Measurements from ENCODE around the gene ERFE. TPM values are rescaled to one million over a fixed set of nuclear protein-coding genes. Genes with fewer than 3 reads are reported as not detected.

Gene ERFE
- total and polyA plus RNA-seq, 2 donors: 0.38 to 0.96 TPM

DNA sequence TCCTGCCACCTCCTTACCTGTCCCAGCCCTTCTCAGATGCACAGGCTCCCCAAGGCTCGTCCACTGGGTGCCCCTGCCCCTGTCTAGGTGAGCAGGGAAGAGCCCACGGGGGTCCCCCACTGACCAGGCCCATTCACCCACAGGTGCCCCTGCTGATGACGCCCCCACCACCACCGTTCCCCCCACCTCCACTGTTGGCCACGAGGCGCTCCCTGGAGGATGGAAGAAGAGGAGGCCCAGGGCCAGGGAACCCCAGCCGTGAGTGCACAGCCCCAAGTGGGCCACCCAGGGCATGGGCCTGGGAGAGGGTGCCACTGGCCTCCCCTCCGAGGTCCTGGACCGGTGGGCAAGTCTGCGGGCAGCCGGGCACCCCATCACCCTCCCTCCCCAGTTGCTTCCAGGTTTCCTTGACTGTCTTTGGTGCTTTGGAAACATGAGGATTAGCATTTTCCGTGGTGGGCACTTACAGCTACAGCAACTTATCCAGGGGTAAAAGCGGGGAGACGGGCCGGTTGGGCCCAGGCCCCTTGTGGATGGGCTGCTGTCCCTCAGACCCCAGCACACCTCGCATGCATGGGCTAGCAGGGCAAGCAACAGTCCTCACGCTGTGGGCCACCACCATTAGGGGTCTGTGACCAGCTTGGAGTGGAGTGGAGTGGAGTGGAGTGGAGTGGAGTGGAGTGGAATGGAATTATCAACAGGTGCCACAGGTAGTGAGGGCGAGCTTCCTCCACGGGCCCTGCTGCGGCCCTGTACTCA lies 33.5 kb upstream of the ERFE start:
- no peak for DNase-seq (ENCODE audit: low read depth in 6 of 9, low spot score in 9 of 9)
- H3K9me3 ChIP-seq (ENCODE audit: control insufficient read depth in 2 of 2, insufficient read depth in 1 of 2, low read length in 1 of 2): peaks cover 0 to 4% of the 10 kb centered on the region in 2 donors
- WGBS: 96% methylated on average over 20 of the region's 20 CpGs
- no peaks in the 10 kb centered on the region for H3K4me1 ChIP-seq (ENCODE audit: control insufficient read depth in 2 of 2, insufficient read depth in 2 of 2, low read length in 2 of 2)
- H3K4me3 ChIP-seq (ENCODE audit: low read length in 2 of 2): no peak overlapping the region
- no peak overlapping the region for H3K27ac ChIP-seq (ENCODE audit: low read depth in 1 of 2, low read length in 1 of 2)
- H3K27me3 ChIP-seq (ENCODE audit: control insufficient read depth in 2 of 2, insufficient read depth in 1 of 2, low read length in 1 of 2): peaks cover 0 to 13% of the 10 kb centered on the region in 2 donors
- H3K36me3 ChIP-seq (ENCODE audit: control insufficient read depth in 2 of 2, insufficient read depth in 2 of 2, low read length in 1 of 2): no peaks in the 10 kb centered on the region

DNA sequence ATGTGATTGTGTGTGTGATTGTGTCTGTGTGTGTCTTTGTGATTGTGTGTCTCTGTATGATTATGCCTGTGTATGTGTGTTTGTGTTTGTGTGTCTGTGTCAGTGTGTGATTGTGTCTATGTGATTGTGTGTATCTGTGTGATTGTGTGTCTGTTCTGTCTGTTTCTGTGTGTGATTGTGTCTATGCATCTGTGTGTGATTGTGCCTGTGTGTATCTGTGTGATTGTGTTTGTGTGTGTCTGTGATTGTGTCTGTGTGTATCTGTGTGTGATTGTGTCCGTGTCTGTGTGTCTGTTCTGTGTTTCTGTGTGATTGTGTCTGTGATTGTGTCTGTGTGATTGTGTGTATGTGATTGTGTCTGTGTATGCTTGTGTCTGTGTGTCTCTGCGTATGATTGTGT lies 32.4 kb upstream of the ERFE start:
- Histone ChIP-seq H3K36me3 (ENCODE audit: control insufficient read depth in 2 of 2, insufficient read depth in 2 of 2, low read length in 1 of 2) (no peaks in the 10 kb centered on the region), H3K27ac (ENCODE audit: low read depth in 1 of 2, low read length in 1 of 2) (no peak overlapping the region), H3K27me3 (ENCODE audit: control insufficient read depth in 2 of 2, insufficient read depth in 1 of 2, low read length in 1 of 2) (peaks cover 0 to 4% of the 10 kb centered on the region in 2 donors), H3K4me1 (ENCODE audit: control insufficient read depth in 2 of 2, insufficient read depth in 2 of 2, low read length in 2 of 2) (no peaks in the 10 kb centered on the region), H3K9me3 (ENCODE audit: control insufficient read depth in 2 of 2, insufficient read depth in 1 of 2, low read length in 1 of 2) (peaks cover 0 to 4% of the 10 kb centered on the region in 2 donors), H3K4me3 (ENCODE audit: low read length in 2 of 2) (no peak overlapping the region)
- DNase-seq (ENCODE audit: low read depth in 6 of 9, low spot score in 9 of 9): no peak
- 98% methylated on average over 2 of the region's 2 CpGs for WGBS

DNA sequence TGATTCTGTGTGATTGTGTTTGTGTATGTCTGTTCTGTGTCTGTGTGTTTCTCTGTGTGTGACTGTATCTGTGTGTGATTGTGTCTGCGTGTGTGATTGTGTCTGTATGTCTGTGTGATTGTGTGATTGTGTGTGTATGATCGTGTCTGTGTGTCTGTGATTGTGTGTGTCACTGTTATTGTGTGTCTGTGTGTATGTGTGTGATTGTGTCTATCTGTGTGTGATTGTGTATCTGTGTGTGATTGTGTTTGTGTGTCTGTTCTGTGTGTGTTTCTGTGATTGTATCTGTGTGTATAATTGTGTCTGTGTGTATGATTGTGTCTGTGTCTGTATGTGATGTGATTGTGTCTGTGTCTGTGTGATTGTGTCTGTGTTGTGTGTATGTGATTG lies 32.0 kb upstream of the ERFE start:
- Histone ChIP-seq H3K27me3 (ENCODE audit: control insufficient read depth in 2 of 2, insufficient read depth in 1 of 2, low read length in 1 of 2) (peaks cover 0 to 4% of the 10 kb centered on the region in 2 donors), H3K4me3 (ENCODE audit: low read length in 2 of 2) (no peak overlapping the region), H3K27ac (ENCODE audit: low read depth in 1 of 2, low read length in 1 of 2) (no peak overlapping the region), H3K9me3 (ENCODE audit: control insufficient read depth in 2 of 2, insufficient read depth in 1 of 2, low read length in 1 of 2) (peaks cover 0 to 4% of the 10 kb centered on the region in 2 donors), H3K36me3 (ENCODE audit: control insufficient read depth in 2 of 2, insufficient read depth in 2 of 2, low read length in 1 of 2) (no peaks in the 10 kb centered on the region), H3K4me1 (ENCODE audit: control insufficient read depth in 2 of 2, insufficient read depth in 2 of 2, low read length in 2 of 2) (no peaks in the 10 kb centered on the region)
- WGBS: 95% methylated on average over 2 of the region's 2 CpGs
- DNase-seq (ENCODE audit: low read depth in 6 of 9, low spot score in 9 of 9): no peak

- 71% methylated on average over 36 of the region's 36 CpGs for WGBS
- H3K27me3 ChIP-seq (ENCODE audit: control insufficient read depth in 2 of 2, insufficient read depth in 1 of 2, low read length in 1 of 2): peaks cover 0 to 2% of the 10 kb centered on the region in 2 donors
- no peak overlapping the region for H3K4me3 ChIP-seq (ENCODE audit: low read length in 2 of 2)
- H3K36me3 ChIP-seq (ENCODE audit: control insufficient read depth in 2 of 2, insufficient read depth in 2 of 2, low read length in 1 of 2): no peaks in the 10 kb centered on the region
- peaks cover 0 to 4% of the 10 kb centered on the region in 2 donors for H3K9me3 ChIP-seq (ENCODE audit: control insufficient read depth in 2 of 2, insufficient read depth in 1 of 2, low read length in 1 of 2)
- H3K27ac ChIP-seq (ENCODE audit: low read depth in 1 of 2, low read length in 1 of 2): no peak overlapping the region
- peak in 1 of 9 donors; percentile 23 for DNase-seq (ENCODE audit: low read depth in 6 of 9, low spot score in 9 of 9)
- H3K4me1 ChIP-seq (ENCODE audit: control insufficient read depth in 2 of 2, insufficient read depth in 2 of 2, low read length in 2 of 2): no peaks in the 10 kb centered on the region
Measured at GRCh38 chr2:238127165-238128060, 31.4 kb upstream of the ERFE start.

DNA sequence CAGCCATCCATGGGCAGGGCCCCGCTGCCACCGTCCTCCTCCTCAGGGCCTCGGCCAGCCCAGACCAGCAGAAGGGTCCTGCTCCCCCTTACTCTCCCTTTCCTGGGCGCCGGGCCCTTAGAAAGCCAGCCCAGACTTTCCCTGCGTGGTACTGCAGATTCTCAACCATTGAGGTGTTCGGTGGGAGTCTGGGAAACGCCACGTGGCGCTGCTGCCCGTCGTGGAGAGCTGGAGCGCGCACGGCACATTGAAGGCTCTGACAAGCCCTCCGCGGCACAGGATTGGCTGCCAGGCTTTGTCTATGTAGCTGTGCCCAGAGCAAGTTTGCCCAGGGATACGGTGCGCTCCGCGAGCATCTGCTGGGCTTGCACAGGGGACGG lies 30.7 kb upstream of the ERFE start:
- H3K4me3 ChIP-seq (ENCODE audit: low read length in 2 of 2): no peak overlapping the region
- WGBS: 93% methylated on average over 22 of the region's 22 CpGs
- DNase-seq (ENCODE audit: low read depth in 6 of 9, low spot score in 9 of 9): no peak
- no peak overlapping the region for H3K27ac ChIP-seq (ENCODE audit: low read depth in 1 of 2, low read length in 1 of 2)
- peaks cover 0 to 4% of the 10 kb centered on the region in 2 donors for H3K9me3 ChIP-seq (ENCODE audit: control insufficient read depth in 2 of 2, insufficient read depth in 1 of 2, low read length in 1 of 2)
- no peaks in the 10 kb centered on the region for H3K4me1 ChIP-seq (ENCODE audit: control insufficient read depth in 2 of 2, insufficient read depth in 2 of 2, low read length in 2 of 2)
- H3K27me3 ChIP-seq (ENCODE audit: control insufficient read depth in 2 of 2, insufficient read depth in 1 of 2, low read length in 1 of 2): peaks cover 0 to 2% of the 10 kb centered on the region in 2 donors
- H3K36me3 ChIP-seq (ENCODE audit: control insufficient read depth in 2 of 2, insufficient read depth in 2 of 2, low read length in 1 of 2): no peaks in the 10 kb centered on the region

- Histone ChIP-seq H3K36me3 (ENCODE audit: control insufficient read depth in 2 of 2, insufficient read depth in 2 of 2, low read length in 1 of 2) (no peaks in the 10 kb centered on the region), H3K27ac (ENCODE audit: low read depth in 1 of 2, low read length in 1 of 2) (no peak overlapping the region), H3K9me3 (ENCODE audit: control insufficient read depth in 2 of 2, insufficient read depth in 1 of 2, low read length in 1 of 2) (peaks cover 0 to 4% of the 10 kb centered on the region in 2 donors), H3K27me3 (ENCODE audit: control insufficient read depth in 2 of 2, insufficient read depth in 1 of 2, low read length in 1 of 2) (peaks cover 0 to 2% of the 10 kb centered on the region in 2 donors), H3K4me1 (ENCODE audit: control insufficient read depth in 2 of 2, insufficient read depth in 2 of 2, low read length in 2 of 2) (no peaks in the 10 kb centered on the region), H3K4me3 (ENCODE audit: low read length in 2 of 2) (no peak overlapping the region)
- 83% methylated on average over 30 of the region's 30 CpGs for WGBS
- no peak for DNase-seq (ENCODE audit: low read depth in 6 of 9, low spot score in 9 of 9)
Measured at GRCh38 chr2:238128534-238129001, 30.2 kb upstream of the ERFE start.

DNA sequence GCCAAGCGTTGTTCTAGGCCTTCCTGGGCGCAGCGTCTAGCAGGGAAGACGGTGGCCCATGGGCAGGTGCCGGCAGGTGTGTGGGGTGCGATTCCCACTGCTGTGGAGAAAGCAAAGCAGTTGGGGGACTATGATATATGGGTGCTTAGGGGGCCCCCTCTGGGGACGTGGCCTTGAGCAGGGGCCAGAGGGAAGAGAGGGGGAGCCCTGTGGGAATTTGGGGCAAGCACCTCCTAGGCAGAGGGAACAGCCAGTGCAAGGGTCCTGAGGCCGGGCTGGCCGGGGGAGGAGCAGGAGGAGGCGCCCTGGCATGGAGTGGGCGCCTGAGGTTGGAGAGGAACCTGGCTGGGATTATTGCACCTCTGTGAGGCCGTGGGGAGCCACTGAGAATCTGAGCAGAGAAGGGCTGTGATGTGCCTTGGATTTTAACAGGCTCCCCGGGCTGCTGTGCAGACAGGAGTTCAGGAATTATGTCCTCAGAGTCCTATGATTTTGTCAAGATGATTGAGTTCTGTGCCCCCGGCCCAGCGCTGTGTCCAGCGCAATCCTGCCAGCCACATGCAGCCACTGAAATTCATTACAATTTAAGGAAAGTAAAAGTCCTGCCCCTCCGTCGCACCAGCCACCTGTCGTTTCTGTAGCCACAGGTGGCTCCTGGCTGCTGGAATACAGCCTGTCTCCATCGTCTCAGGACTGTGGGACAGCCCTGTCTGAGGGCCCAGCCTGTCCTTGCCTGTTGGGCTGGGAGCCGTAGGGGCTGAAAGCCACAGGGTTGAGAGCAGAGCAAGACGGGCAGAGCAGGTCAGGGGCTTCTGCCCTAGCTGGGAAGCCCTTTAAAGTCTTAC lies 29.4 kb upstream of the ERFE start:
- Histone ChIP-seq H3K27me3 (ENCODE audit: control insufficient read depth in 2 of 2, insufficient read depth in 1 of 2, low read length in 1 of 2) (peaks cover 0 to 2% of the 10 kb centered on the region in 2 donors), H3K36me3 (ENCODE audit: control insufficient read depth in 2 of 2, insufficient read depth in 2 of 2, low read length in 1 of 2) (no peaks in the 10 kb centered on the region), H3K4me1 (ENCODE audit: control insufficient read depth in 2 of 2, insufficient read depth in 2 of 2, low read length in 2 of 2) (no peaks in the 10 kb centered on the region), H3K9me3 (ENCODE audit: control insufficient read depth in 2 of 2, insufficient read depth in 1 of 2, low read length in 1 of 2) (peaks cover 0 to 4% of the 10 kb centered on the region in 2 donors), H3K27ac (ENCODE audit: low read depth in 1 of 2, low read length in 1 of 2) (no peak overlapping the region), H3K4me3 (ENCODE audit: low read length in 2 of 2) (no peak overlapping the region)
- no peak for DNase-seq (ENCODE audit: low read depth in 6 of 9, low spot score in 9 of 9)
- WGBS: 94% methylated on average over 22 of the region's 22 CpGs

DNA sequence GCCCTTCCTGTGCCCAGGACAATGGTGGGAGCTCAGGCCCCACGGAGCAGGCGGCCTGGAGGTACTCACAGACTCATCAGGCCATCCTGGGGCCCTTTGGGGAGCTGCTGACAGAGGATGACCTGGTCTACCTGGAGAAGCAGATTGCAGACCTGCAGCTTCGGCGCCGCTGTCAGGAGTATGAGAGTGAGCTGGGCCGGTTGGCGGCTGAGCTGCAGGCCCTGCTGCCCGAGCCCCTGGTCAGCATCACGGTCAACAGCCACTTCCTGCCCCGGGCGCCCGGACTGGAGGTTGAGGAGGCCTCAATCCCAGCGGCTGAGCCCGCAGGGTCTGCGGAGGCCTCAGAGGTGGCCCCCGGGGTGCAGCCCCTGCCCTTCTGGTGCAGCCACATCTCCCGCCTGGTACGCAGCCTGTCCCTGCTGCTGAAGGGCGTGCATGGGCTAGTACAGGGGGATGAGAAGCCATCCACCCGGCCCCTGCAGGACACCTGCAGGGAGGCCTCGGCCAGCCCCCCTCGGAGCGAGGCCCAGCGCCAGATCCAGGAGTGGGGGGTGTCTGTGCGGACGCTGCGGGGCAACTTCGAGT lies 28.6 kb upstream of the ERFE start:
- Histone ChIP-seq H3K36me3 (ENCODE audit: control insufficient read depth in 2 of 2, insufficient read depth in 2 of 2, low read length in 1 of 2) (no peaks in the 10 kb centered on the region), H3K27me3 (ENCODE audit: control insufficient read depth in 2 of 2, insufficient read depth in 1 of 2, low read length in 1 of 2) (peaks cover 0 to 2% of the 10 kb centered on the region in 2 donors), H3K27ac (ENCODE audit: low read depth in 1 of 2, low read length in 1 of 2) (no peak overlapping the region), H3K9me3 (ENCODE audit: control insufficient read depth in 2 of 2, insufficient read depth in 1 of 2, low read length in 1 of 2) (peaks cover 0 to 4% of the 10 kb centered on the region in 2 donors), H3K4me1 (ENCODE audit: control insufficient read depth in 2 of 2, insufficient read depth in 2 of 2, low read length in 2 of 2) (no peaks in the 10 kb centered on the region), H3K4me3 (ENCODE audit: low read length in 2 of 2) (no peak overlapping the region)
- DNase-seq (ENCODE audit: low read depth in 6 of 9, low spot score in 9 of 9): no peak
- 95% methylated on average over 28 of the region's 28 CpGs for WGBS
